GM18909 (cell line): Measurements from ENCODE around the gene CCDC201.
A peak's percentile ranks its signal among the peaks of the same experiment; 100 is the strongest.

Source experiments
- ATAC-seq: cut with Tn5 transposase; IDR thresholded peaks from one replicate; pipeline ENCODE4 v1.9.1; 2021; ENCODE audit warnings: mild to moderate bottlenecking; ENCODE audit not compliant: unreplicated experiment, poor library complexity

Gene CCDC201

GRCh38 chr7:45873035-45873354, at the start of gene CCDC201:
Gene CCDC201 (minus strand): TSS chr7:45873082. CDS start chr7:45873007, 75 bp downstream.
- ATAC-seq, result no peak

- ATAC-seq, result no peak
Observed at GRCh38 chr7:45921699-45922519, 49.0 kb upstream of the CCDC201 start.

GRCh38 chr7:45921381-45921698, 48.5 kb upstream of the CCDC201 start:
- no peak for ATAC-seq

- ATAC-seq, result peak; percentile 38
Observed at GRCh38 chr7:45920502-45921380, 47.9 kb upstream of the CCDC201 start, which contains the start of gene IGFBP3. Gene IGFBP3 (minus strand): TSS chr7:45921272. CDS start chr7:45921140, 132 bp downstream.

DNA sequence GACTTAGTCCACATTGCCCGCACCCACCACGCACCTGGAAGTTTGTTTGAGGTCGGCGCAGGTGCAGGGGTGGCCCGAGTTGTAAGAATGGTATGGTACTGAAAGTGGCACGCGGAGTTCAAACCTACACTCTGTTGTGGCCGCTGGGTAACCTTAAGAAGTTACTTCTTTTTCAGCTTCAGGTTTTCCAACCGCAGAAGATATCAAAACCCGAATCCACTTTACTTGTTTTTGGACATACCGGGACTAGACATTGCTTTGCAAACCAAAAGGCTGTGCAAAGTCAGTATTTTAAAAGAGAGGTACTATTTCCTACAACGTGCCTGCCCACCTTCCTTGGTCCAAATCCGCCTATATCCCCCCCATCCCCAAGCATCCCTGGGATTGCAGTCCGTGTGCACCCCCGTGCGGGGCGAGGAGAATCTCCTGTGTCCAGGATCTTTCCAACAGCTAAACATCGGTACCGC, 47.1 kb upstream of the CCDC201 start:
- ATAC-seq, result no peak

DNA sequence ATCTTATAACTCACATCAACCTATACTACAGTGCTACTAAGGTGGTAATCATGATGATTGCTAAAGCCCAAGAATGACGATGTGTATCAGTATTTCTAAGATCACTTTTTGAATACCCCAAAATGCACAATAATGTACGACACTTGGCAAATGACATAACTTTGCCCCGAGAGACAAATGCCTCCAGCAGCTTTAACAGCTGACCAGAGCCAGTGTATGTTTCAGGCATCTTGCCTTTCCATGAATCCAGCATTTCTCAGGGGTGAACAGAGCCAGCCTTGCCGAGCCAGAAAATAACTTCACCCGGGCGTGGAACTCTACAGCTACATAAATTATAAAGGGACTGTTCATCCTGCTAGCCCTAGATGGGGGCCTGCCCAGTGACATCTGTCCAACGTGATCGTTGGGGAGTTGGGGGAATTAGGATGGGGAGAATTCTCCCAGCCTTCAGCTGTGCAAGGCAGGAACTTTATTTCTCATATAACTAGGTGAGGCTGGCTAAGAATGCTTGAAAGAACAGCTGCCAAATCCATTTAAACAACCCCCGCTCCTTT, 46.4 kb upstream of the CCDC201 start:
- no peak for ATAC-seq

GRCh38 chr7:45918556-45918955, 45.7 kb upstream of the CCDC201 start:
- no peak for ATAC-seq

DNA sequence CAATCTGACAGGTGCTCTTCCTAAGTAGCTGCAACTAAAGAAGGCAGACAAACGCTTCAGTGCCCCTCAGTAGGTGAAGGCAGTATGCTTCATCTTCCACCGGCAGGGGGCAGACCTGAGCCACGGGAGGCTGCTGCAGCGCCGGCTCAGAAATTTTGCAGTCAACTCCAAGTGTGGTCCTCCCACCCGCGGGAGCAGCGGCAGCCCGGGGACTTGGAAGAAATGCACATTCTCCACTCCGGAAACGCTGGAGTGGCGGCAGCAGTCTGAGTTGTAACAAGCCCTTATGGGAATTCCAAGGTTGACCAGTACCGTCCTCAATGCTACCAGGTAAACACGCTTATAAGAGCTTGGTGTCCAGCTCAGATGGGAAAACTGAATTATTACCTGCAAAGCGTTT, 44.8 kb upstream of the CCDC201 start:
- peak; percentile 69 for ATAC-seq

DNA sequence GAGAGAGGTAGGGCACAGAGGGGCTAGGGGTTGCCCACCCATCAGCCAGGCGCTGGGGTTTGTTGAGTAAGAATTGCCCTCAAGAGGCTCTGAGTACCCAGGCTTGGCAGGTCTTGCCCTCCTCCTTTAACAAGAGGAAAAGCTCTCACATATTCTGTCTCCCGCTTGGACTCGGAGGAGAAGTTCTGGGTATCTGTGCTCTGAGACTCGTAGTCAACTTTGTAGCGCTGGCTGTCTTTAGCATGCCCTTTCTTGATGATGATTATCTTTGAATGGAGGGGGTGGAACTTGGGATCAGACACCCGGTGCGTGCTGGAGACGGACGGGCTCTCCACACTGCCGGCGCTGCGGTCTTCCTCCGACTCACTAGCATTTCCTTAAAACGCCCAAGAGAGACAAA, 44.2 kb upstream of the CCDC201 start:
- no peak for ATAC-seq

DNA sequence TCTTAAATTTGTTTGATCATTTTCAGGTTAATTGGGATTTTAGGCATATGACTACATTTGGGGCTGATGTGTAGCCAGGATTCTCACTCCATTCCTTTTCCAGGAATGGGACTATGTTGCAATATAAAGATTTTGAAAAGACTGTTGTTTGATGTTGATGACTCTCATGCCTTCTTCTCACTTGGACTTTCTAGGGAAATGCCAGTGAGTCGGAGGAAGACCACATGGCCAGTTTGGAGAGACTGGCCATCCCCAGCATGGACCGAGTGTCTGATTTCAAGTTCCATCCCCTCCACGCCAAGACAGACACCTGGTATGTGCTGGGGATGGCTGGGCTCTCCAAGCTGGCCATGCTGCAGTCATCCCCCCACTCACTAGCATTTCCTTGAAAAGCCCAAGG, 42.7 kb upstream of the CCDC201 start:
- no peak for ATAC-seq

GRCh38 chr7:45914911-45915310, 42.0 kb upstream of the CCDC201 start:
- ATAC-seq, result no peak

DNA sequence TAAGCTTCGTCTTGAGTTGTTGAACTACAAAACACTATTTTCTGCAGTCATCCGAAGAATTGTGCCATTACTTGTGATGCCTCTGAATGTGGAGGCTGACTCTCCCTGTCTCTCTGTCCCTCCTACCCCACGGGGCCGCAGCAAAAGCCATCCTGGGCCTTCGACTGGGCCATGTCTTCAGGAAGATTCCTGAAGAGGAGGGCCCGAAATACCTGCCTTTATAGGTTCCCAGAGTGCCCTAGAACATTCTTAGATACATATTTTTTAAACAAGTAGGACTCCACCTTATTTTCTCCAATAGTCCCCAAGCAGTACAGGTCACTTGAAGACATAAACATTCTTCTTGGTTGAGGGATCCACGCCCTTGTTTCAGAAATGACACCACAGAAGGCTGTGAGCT, 40.1 kb upstream of the CCDC201 start:
- ATAC-seq, result no peak

- no peak for ATAC-seq
Observed at GRCh38 chr7:45911311-45911710, 38.4 kb upstream of the CCDC201 start.

DNA sequence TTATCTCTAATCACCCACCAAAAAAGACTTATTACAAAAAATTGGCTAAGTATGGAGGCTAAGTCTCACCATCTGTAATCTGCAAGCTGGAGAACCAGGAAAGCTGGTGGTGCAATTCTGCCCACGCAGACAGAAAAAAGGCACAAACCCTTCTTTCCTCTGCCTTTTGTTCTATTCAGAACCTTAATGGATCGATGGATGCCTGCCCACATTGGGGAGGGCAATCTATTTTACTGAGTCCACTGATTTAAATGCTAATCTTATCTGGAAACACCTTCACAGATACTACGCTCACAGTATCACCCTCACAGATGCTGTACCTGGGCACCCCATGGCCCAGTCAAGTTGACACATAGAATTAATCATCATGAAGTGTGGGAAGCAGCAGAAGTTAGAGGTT, 38.0 kb upstream of the CCDC201 start:
- no peak for ATAC-seq

- no peak for ATAC-seq
Observed at GRCh38 chr7:45909561-45909960, 36.7 kb upstream of the CCDC201 start.

GRCh38 chr7:45902820-45903219, 29.9 kb upstream of the CCDC201 start:
- no peak for ATAC-seq

DNA sequence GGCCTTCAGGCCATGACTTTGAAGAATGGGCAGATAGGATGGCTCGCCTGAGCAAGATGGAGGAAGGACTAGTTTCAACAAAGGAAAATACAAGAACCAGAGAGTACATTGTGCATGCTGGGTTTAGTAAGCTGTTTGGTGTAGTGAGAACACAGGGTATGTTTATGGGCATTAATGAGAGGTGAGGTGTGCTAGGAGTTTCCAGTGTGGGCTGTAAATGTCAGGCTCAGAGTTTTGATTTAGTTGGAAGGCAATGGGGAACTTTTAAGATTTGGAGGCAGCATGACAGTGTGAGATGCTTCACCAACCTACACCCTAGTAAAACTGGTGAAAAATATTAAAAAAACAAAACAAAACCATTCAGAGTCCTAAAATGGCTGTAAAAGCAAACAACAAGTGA, 28.7 kb upstream of the CCDC201 start:
- ATAC-seq, result no peak

DNA sequence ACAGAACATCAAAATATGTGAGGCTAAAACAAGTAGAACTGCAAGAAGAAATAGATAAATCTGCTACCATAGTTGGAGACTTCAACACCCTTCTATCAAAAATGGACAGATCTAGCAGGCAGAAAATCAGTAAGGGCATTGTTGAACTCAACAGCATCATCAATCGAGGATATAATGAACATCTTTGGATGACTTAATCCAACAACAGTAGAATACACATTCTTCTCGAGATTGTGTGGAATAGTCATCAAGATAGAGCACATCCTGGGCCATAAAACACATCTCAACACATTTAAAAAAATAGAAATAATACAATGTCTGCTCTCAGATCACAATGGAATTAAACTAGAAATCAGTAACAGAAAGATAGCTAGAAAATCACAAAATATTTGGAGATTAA, 25.3 kb upstream of the CCDC201 start:
- ATAC-seq, result no peak

DNA sequence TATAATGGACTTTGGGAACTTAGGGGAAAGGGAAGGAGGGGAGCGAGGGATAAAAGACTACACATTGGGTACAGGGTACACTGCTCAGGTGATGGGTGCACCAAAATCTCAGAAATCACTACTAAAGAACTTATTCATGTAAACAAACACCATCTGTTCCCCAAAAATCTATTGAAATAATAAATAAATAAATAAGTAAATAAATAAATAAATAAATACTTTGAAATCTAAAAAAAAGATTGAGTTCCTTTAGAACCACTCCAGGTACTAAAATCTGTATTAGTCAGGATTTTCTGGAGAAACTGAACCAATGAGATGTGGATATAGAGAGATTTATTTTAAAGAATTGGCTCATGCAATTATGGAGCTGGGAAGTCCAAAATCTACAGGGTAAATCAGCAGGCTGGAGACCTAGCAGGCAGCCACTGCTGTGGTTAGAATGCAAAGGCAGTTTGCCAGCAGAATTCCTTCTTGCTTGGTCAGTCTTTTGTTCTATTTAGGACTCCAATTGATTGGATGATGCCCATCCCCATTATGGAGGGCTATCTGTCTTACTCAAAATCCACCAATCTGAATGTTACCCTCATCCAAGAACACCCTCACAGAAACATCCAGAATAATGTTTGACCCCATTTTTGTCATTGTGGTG, 24.3 kb upstream of the CCDC201 start:
- ATAC-seq, result no peak

- ATAC-seq, result no peak
Observed at GRCh38 chr7:45894665-45895062, 21.8 kb upstream of the CCDC201 start.
